Renal cortex interstitium (tissue), 11 donors: ENCODE measurements around the gene IDH1. TPM values are rescaled to one million over a fixed set of nuclear protein-coding genes. Genes with fewer than 3 reads are reported as not detected.
A peak's percentile ranks its signal among the peaks of the same experiment; 100 is the strongest.
"Not testable (repeated sequence)": the region's sequence is repeated elsewhere in the genome, so short reads cannot be mapped to it uniquely, and the experiment has no call there.

Source experiments
- DNase-seq, 11 donors: peaks; one replicate each; pipeline ENCODE4 v3.0.0-alpha.2; 2013; ENCODE audit warnings: low read depth in 9 of 11, low spot score in 4 of 11; ENCODE audit errors: extremely low read depth in 1 of 11
- polyA plus RNA-seq, 3 donors: library from polyadenylated mRNA; unstranded; fragments of 120-200 nt; gene quantifications; one replicate each; pipeline ENCODE4 v1.2.1, GENCODE V29; 2013; ENCODE audit not compliant: insufficient read length in 3 of 3

Gene IDH1
- polyA plus RNA-seq, 3 donors = 84.5 to 107 (median 94.1) TPM

DNA sequence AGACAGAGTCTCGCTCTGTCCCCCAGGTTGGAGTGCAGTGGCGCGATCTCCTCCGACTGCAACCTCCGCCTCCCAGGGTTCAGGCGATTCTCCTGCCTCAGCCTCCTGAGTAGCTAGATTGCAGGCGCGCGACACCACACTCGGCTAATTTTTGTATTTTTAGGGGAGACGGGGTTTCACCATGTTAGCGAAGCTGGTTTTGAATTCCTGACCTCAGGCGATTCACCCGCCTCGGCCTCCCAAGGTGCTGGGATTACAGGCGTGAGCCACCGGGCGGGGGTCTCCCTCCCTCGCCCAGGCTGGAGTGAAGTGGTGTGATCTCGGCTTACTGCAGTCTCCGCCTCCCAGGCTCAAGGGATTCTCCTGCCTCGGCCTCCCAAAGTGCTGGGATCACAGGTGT is 12.7 kb upstream of the IDH1 start:
- DNase-seq = not testable (repeated sequence)

- DNase-seq = no peak
Measured at GRCh38 chr2:208266936-208267335, 12.1 kb upstream of the IDH1 start.

GRCh38 chr2:208266553-208266893 is 11.7 kb upstream of the IDH1 start:
- DNase-seq = peak in 2 of 11 donors; percentile 20 to 41

- peak; percentile 90 to 98 (median 95) for DNase-seq
Measured at GRCh38 chr2:208265801-208266552, 11.1 kb upstream of the IDH1 start, which contains the start of gene PIKFYVE. TSS of gene PIKFYVE (plus strand) at chr2:208266255. CDS start at chr2:208271520, 5,265 bp downstream.

GRCh38 chr2:208265371-208265800 is 10.5 kb upstream of the IDH1 start:
- peak in 3 of 11 donors; percentile 38 to 47 (median 38) for DNase-seq

- not testable (repeated sequence) for DNase-seq
Measured at GRCh38 chr2:208256849-208257813, 2.3 kb upstream of the IDH1 start.

GRCh38 chr2:208256192-208256782 is 1.4 kb upstream of the IDH1 start:
- no peak for DNase-seq

DNA sequence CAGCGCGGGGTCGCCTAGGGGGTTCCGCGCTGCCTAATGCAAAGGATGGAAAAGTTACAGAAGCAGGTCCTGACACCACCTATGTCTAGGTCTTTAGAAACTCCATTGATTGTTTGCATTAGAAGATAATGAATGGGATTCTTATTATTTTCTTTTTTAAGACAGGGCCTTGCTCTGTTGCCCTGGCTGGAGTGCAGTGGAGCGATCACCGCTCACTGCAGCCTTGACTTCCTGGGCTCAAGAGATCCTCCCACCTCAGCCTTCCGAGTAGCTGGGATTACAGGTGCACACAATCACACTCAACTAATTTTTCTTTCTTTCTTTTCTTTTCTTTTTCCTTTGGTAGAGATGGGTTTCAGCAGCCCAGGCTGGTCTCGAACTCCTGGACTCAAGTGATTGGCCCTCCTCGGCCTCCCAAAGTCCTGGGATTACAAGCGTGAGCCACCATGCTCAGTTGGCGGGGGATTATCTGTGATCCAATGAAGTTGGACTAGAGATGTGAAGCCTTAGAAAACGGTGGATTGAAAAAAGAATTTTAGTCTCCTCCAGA is 761 bp upstream of the IDH1 start:
- DNase-seq = no peak

- DNase-seq = peak in 10 of 11 donors; percentile 70 to 86 (median 79)
Measured at GRCh38 chr2:208254118-208254870, 577 bp downstream of the IDH1 start.

DNA sequence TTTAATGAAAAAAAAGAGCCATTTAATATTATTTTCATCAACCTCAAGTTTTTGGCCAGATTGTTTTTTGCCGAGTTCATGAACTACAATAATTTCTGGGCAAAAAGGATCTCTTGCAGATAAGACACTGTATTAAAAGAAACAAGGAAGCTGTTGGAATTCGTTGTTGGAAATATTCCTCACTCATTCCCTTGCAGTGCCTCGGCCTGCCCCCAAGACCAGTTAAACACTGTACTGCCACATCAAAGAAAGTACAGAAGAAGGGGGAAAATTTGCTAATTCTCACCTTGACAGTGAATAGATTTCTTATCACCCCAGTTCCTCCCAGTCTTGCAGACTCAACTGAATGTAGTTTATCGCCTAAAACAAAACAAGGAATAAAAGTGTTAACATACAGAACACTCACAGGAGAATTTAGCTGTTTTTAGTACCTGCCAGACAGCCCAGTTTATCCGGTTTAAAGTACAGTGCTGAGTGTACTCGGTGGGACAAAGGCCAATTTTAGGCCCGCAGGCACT is 1.2 kb downstream of the IDH1 start:
- no peak for DNase-seq

- DNase-seq = no peak
Measured at GRCh38 chr2:208252716-208253492, 2.0 kb downstream of the IDH1 start.

- no peak for DNase-seq
Measured at GRCh38 chr2:208251098-208251497, 3.8 kb downstream of the IDH1 start.

DNA sequence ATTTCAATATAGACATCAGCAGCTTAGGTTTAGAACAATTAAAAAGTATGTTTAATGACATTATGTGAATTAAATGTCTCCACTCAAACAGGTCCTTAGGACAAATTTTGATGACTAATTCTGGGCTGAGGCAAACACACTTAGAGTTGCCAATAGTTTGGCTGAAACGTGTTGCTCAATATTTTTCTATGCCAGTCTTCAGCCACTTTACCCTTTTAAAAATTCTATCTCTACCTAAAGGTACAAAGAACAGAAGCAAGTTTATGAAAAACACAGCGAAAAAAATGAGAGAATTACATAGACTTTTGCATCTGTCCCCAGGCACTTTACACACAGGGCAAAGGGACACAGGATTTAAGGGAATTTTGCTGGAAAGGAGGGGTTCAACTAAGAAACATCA is 4.5 kb downstream of the IDH1 start:
- no peak for DNase-seq

- DNase-seq = no peak
Measured at GRCh38 chr2:208249296-208249695, 5.6 kb downstream of the IDH1 start.

- DNase-seq = no peak
Measured at GRCh38 chr2:208248601-208249000, 6.3 kb downstream of the IDH1 start.

GRCh38 chr2:208245746-208246145 is 9.1 kb downstream of the IDH1 start:
- DNase-seq = no peak

GRCh38 chr2:208244422-208244821 is 10.4 kb downstream of the IDH1 start:
- DNase-seq = no peak
